Inferior parietal cortex (tissue), 1 donor: ENCODE results near the gene GAB2.

Experiments used
- DNase-seq: peaks from one replicate; pipeline ENCODE4 v3.0.0-alpha.2; 2016; ENCODE audit errors: extremely low spot score

The GAB2 gene

DNA sequence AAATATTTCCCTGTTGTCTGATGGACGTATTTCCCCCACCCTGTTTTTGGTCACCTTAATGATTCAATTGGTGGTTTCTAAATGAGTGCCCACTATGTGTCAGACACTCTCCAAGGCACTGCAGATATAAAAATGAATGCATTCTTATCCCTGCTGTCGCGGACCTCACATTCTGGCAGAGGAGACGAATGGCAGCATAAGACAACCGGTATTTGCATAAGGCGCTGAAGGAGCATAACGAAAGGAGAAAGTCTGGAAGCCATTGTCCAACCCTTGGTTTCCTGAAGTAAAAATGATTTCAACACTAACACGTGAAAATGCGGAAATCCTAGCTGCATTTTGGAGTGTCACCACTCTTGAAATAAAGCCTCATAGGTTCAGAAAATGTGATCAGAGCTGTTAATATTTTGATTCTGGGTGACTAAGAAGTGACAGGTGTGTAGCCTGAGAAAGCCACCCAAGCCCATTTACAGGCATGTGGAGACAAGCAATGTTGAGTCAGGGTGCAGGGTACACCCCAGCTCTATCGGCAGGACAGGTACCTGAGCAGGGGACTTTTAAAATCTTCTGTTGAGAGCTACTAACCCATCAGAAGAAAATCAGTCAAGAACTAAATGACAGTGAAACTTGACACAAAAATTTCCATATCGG lies 10.1 kb upstream of the GAB2 start:
- no peak for DNase-seq

GRCh38 chr11:78426845-78427244 lies 9.2 kb upstream of the GAB2 start:
- no peak for DNase-seq

DNA sequence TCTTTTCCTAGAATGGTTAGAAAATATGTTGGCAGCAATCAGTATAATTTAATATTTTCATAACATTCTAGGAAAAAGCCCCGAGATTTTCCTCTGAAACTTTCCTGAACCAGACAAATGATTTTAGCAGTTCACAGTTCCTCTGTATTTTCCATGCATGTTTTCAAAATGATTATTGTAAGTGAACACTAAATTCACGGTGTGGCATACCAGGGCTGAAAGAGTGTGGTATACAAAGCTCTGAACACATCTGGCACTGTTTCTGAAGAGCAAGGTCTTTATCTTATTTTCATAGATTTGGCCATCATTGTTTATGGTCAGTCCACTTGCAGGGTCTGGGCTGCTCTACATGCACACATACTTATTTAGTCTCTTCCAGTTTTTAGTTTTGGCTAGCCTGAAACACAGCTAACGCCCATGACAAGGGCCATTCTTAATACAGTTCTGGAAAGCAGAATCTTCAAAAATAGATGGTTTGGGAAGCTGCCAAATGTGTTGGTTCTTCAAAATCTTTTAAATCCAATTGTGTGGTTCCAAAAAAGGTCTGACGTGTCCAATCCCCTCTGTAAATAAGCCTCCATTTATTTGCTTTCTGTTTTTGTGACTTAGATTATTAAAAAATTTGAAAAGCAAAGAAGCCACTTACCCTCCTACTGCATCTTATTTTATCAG lies 7.9 kb upstream of the GAB2 start:
- DNase-seq: no peak

DNA sequence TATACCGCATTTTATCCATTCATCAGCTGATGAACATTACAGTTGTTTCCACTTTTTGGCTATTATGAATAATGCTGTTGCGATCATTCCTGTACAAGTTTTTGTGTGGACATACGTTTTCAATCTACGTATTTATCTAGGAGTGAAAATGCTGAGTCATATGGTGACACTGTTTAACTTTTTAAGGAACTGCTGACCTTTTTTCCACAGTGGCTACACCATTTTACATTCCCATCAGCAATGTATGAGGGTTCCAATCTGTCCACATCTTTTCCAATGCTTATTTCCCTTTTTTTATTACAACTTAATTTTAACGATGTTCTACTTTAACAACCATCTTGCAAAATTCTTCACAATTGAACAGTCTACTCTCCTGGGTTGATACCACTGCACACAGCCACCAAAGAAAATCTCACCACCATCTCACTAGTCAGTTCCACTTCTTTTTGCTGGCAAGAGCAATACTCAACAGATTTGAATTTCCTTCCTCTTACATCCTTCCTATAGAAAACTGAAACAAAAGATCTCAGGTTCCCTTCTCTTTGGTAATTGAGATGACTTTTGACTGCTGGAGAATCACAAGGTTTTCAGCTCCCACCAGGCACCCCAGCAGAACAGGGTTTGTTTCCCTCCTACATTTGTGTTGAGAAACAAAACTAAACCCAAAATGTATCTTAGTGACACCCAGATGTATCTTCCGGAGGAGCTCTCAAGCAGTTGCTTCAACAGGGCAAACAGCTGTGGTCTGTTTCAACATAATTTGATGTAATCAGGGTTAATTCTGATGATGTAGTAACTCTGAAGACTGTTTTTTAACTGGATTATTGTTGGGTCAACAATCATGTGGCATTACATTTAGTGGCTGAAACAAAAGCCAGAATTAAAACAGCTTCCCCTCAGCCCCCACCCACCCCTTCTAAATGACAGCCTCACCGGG lies 7.0 kb upstream of the GAB2 start:
- no peak for DNase-seq

- DNase-seq: no peak
These were observed 5.6 kb upstream of the GAB2 start for GRCh38 chr11:78423241-78423640.

DNA sequence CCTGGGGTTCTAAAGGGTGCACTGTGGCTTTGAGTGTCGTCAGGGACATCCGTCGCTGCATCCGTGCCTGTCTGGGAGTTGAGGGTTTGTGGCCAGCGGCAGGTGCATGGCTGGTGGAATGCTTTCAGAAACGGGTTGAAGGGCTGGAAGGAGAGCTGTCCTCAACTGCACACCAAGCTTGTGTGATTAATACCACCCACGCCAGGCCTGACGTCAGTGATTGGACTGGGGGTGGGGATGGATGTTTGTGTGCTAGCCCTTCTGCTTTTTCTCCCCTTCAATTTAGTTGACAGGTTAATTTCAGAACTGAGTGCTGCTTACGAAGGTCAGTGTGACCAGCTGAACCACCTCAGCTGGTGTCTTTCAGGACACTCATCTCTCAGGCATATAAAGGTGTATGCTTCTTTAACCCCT lies 3.2 kb upstream of the GAB2 start:
- DNase-seq: no peak

DNA sequence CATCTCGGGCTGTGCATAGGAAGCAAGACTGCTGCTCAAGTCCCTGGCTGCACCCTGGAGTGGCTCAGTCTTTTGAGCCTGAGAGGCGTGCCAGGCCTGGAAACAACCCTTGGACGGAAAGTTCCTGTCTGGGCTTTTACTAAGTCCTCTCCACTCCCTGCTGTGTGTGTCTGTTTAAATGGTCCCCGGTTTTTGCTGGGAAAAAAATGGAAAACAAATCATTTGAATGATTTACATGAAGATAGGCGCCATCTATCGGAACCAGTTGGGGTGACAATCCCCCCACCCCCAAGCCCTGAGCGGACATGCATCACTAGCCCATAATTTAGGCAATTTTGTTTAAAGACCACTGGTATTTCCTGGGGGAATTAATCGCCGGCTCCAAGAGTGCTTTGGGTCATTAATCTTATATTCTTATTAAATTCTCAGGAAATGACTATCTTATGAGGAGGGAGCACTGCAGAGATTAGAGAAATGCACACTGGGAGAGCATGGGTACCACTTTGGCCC lies 2.7 kb upstream of the GAB2 start:
- DNase-seq: peak; percentile 90

DNA sequence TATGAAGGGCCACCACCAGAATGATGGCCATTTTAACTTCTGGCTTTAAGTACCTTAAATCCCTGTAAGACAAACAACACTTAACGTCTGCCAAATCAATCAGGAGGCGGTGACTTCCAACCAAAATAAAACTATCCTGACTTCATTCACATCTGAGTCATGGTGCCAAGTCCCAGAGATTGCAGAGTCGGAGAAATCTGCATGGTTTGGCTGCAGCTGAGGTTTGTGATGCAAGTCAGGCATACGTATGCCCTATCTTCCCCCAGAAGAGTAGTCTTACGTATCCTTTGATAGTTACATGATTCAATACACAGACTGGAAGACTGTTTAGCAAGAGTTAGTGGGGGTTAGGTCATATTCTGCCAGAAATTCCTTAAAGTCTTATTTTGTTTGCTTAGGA lies 1.7 kb upstream of the GAB2 start:
- peak; percentile 53 for DNase-seq

- DNase-seq: peak; percentile 61
These were observed 1.1 kb upstream of the GAB2 start for GRCh38 chr11:78418584-78419211.

- DNase-seq: peak; percentile 75
These were observed 416 bp upstream of the GAB2 start for GRCh38 chr11:78417888-78418583.

GRCh38 chr11:78416285-78417174 lies 1.1 kb downstream of the GAB2 start:
- DNase-seq: peak; percentile 79

- no peak for DNase-seq
These were observed 2.3 kb downstream of the GAB2 start for GRCh38 chr11:78415338-78415737.

GRCh38 chr11:78414321-78415051 lies 3.1 kb downstream of the GAB2 start:
- peak; percentile 38 for DNase-seq

- DNase-seq: no peak
These were observed 9.0 kb downstream of the GAB2 start for GRCh38 chr11:78408619-78409018.

DNA sequence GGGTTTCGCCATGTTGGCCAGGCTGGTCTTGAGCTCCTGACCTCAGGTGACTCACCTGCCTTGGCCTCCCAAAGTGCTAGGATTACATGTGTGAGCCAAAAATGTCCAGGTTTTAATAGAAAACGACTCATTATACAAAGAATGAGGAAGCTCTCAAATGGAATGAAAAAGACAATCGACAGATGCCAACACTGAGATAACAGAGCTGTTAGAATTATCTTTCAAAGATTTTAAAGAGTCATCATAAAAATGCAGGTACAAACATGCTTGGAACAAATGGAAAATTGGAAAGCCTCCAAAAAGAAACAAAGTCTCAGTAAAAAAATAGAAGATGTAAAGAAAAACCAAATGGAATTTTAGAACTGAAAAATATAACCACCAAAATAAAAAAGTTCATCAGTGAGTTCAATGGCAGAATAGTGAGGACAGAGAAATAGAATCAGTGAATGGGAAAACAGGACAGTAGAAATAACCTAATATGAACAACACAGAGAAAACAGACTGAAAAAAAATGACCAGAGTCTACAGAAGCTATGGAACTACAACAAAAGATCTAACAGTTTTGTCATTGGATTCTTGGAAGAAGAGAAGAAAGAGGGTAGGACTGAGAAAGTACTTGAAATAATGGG lies 10.9 kb downstream of the GAB2 start:
- no peak for DNase-seq

GRCh38 chr11:78405805-78406204 lies 11.8 kb downstream of the GAB2 start:
- no peak for DNase-seq

DNA sequence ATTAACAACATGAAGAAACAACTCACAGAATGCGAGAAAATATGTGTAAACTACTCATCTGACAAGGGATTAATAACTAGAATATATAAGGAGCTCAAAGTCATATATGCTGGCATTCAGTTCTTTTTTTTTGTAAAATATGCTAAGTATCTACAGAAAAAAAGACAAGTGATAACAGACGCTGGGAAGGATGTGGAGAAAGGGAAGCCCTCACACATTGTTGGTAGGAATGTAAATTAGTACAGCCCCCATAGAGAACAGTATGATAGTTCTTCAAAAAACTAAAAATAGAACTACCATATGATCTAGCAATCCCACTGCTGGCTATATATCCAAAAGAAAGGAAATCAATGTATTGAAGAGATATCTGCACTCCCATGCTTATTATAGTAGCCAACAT lies 13.8 kb downstream of the GAB2 start:
- no peak for DNase-seq

GRCh38 chr11:78402847-78403246 lies 14.8 kb downstream of the GAB2 start:
- no peak for DNase-seq

- no peak for DNase-seq
These were observed 16.9 kb downstream of the GAB2 start for GRCh38 chr11:78400702-78401101.
